ENCODE data around the gene MRFAP1L1.
A peak's percentile ranks its signal among the peaks of the same experiment; 100 is the strongest.

MRFAP1L1 gene

GRCh38 chr4:6721121-6721520 is 11.5 kb upstream of the MRFAP1L1 start:
- Histone ChIP-seq H3F3A (ENCODE audit: insufficient read depth, low read length) (no peaks in the 10 kb centered on the region), H4K20me1 (ENCODE audit: insufficient read depth, low read length) (no peaks in the 10 kb centered on the region), H3K27me3 (ENCODE audit: insufficient read depth, low read length) (no peaks in the 10 kb centered on the region), H3K9me3 (ENCODE audit: low read length) (no peaks in the 10 kb centered on the region), H3K9me2 (ENCODE audit: low read depth, low read length) (no peaks in the 10 kb centered on the region), H2AFZ (ENCODE audit: low read length) (no peak overlapping the region), H3K27ac (ENCODE audit: low read depth, low read length, poor library complexity, severe bottlenecking) (no peak overlapping the region), H3K4me2 (ENCODE audit: low read length) (no peak overlapping the region), H3K4me1 (ENCODE audit: insufficient read depth, low read length, severe bottlenecking) (peaks cover 11% of the 10 kb centered on the region), H3K79me2 (ENCODE audit: insufficient read depth, low read length) (no peaks in the 10 kb centered on the region), H3K36me3 (ENCODE audit: insufficient read depth, low read length) (no peaks in the 10 kb centered on the region; the same call in 1 of the 2 replicates), H3K9ac (ENCODE audit: low read length) (no peak overlapping the region), H3K4me3 (ENCODE audit: low read depth, low read length, poor library complexity, severe bottlenecking) (no peak overlapping the region)
- no peak for TF ChIP-seq EZH2 (IDR thresholded peaks at IDR 0.05; ENCODE audit: borderline replicate concordance, low read length)
- TF ChIP-seq CTCF (IDR thresholded peaks at IDR 0.05; ENCODE audit: low read length), result no peak

GRCh38 chr4:6720202-6720699 is 10.6 kb upstream of the MRFAP1L1 start:
- H3K4me3 ChIP-seq (ENCODE audit: low read depth, low read length, poor library complexity, severe bottlenecking), result no peak overlapping the region
- no peak overlapping the region for H3K27ac ChIP-seq (ENCODE audit: low read depth, low read length, poor library complexity, severe bottlenecking)
- H2AFZ ChIP-seq (ENCODE audit: low read length), result no peak overlapping the region
- H3K9ac ChIP-seq (ENCODE audit: low read length), result no peak overlapping the region
- no peaks in the 10 kb centered on the region for H3F3A ChIP-seq (ENCODE audit: insufficient read depth, low read length)
- H3K4me2 ChIP-seq (ENCODE audit: low read length), result no peak overlapping the region
- H3K27me3 ChIP-seq (ENCODE audit: insufficient read depth, low read length), result no peaks in the 10 kb centered on the region
- no peaks in the 10 kb centered on the region; the same call in 1 of the 2 replicates for H3K36me3 ChIP-seq (ENCODE audit: insufficient read depth, low read length)
- H3K4me1 ChIP-seq (ENCODE audit: insufficient read depth, low read length, severe bottlenecking), result peaks cover 17% of the 10 kb centered on the region
- H3K9me2 ChIP-seq (ENCODE audit: low read depth, low read length), result no peaks in the 10 kb centered on the region
- H4K20me1 ChIP-seq (ENCODE audit: insufficient read depth, low read length), result no peaks in the 10 kb centered on the region
- no peaks in the 10 kb centered on the region for H3K79me2 ChIP-seq (ENCODE audit: insufficient read depth, low read length)
- peak; percentile 77 for TF ChIP-seq CTCF (IDR thresholded peaks at IDR 0.05; ENCODE audit: low read length)
- no peak for TF ChIP-seq EZH2 (IDR thresholded peaks at IDR 0.05; ENCODE audit: borderline replicate concordance, low read length)
- H3K9me3 ChIP-seq (ENCODE audit: low read length), result no peaks in the 10 kb centered on the region

- H4K20me1 ChIP-seq (ENCODE audit: insufficient read depth, low read length), result no peaks in the 10 kb centered on the region
- no peak overlapping the region for H3K4me3 ChIP-seq (ENCODE audit: low read depth, low read length, poor library complexity, severe bottlenecking)
- H3K79me2 ChIP-seq (ENCODE audit: insufficient read depth, low read length), result no peaks in the 10 kb centered on the region
- no peak overlapping the region for H3K4me2 ChIP-seq (ENCODE audit: low read length)
- H3K27ac ChIP-seq (ENCODE audit: low read depth, low read length, poor library complexity, severe bottlenecking), result no peak overlapping the region
- H3F3A ChIP-seq (ENCODE audit: insufficient read depth, low read length), result no peaks in the 10 kb centered on the region
- no peaks in the 10 kb centered on the region for H3K9me3 ChIP-seq (ENCODE audit: low read length)
- H3K4me1 ChIP-seq (ENCODE audit: insufficient read depth, low read length, severe bottlenecking), result peaks cover 17% of the 10 kb centered on the region
- no peak for TF ChIP-seq EZH2 (IDR thresholded peaks at IDR 0.05; ENCODE audit: borderline replicate concordance, low read length)
- no peak for TF ChIP-seq CTCF (IDR thresholded peaks at IDR 0.05; ENCODE audit: low read length)
- no peak overlapping the region for H2AFZ ChIP-seq (ENCODE audit: low read length)
- H3K9ac ChIP-seq (ENCODE audit: low read length), result no peak overlapping the region
- H3K9me2 ChIP-seq (ENCODE audit: low read depth, low read length), result no peaks in the 10 kb centered on the region
- no peaks in the 10 kb centered on the region for H3K27me3 ChIP-seq (ENCODE audit: insufficient read depth, low read length)
- H3K36me3 ChIP-seq (ENCODE audit: insufficient read depth, low read length), result no peaks in the 10 kb centered on the region; the same call in 1 of the 2 replicates
These were observed 10.0 kb upstream of the MRFAP1L1 start for GRCh38 chr4:6719611-6720179.

All from OCI-LY1 (cell line).